Measurements from ENCODE around the gene TBC1D2. TPM values are rescaled to one million over a fixed set of nuclear protein-coding genes. Genes with fewer than 3 reads are reported as not detected.

The TBC1D2 gene
- total and polyA plus RNA-seq, 2 of the 4 experiments (the other 2 are of a cell fraction), result 36.9 to 62.7 TPM

DNA sequence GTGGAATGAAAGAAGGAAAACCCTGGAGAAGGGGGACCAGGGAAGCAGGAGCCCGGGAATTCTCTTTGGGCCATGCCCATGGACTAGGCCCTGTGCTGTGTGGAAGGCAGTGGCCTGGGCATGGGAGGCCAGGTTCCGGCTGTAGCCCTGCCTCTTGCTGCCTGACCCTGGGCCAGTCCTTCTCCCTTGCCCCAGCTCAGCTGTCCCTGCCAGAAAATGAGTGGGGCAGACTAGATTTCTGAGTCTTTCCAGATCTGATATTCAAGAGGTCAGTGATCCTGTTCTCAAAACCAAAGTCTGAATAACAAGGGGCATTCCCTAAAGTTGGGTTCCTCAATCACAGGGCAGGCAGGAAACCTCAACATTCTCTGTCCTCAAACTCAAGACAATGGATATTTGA, 38.2 kb downstream of the TBC1D2 start:
- ATAC-seq (ENCODE audit: low read depth) (no peak), DNase-seq (no peak)
- Histone ChIP-seq H2BK20ac (ENCODE audit: low read depth, low read length) (no peak overlapping the region), H2BK5ac (ENCODE audit: low read depth, low read length, poor library complexity, severe bottlenecking) (peak overlapping the region; percentile 53), H3K9me3 (ENCODE audit: control insufficient read depth, insufficient read depth, low read length) (no peaks in the 10 kb centered on the region), H3K9me1 (ENCODE audit: insufficient read depth, low read length) (peaks cover 17% of the 10 kb centered on the region), H2BK15ac (ENCODE audit: low read depth, low read length) (peak overlapping the region; percentile 58; the same call in 1 of the 3 replicates), H3K79me1 (ENCODE audit: low read depth in 1 of 2, low read length in 2 of 2) (peaks cover 15 to 63% of the 10 kb centered on the region in 2 experiments), H4K20me1 (ENCODE audit: insufficient read depth, low read length) (no peaks in the 10 kb centered on the region), H3K56ac (ENCODE audit: extremely low read depth, insufficient read depth, low read length) (no peak overlapping the region), H2AFZ (replicated peaks; ENCODE audit: low read length, poor library complexity) (no peak overlapping the region), H3K4me1 (ENCODE audit: control insufficient read depth, insufficient read depth, low read length) (peaks cover 12% of the 10 kb centered on the region), H4K8ac (ENCODE audit: low read depth in 2 of 2, low read length in 2 of 2) (peak overlapping the region in 1 of 2 experiments; percentile 59; a peak in 1 of 4 replicates), H3K27ac (ENCODE audit: insufficient read depth, low read length) (no peak overlapping the region), H3K4ac (ENCODE audit: low read depth, low read length) (peak overlapping the region; percentile 72), H4K91ac (ENCODE audit: insufficient read depth, low read depth, low read length) (peak overlapping the region; percentile 63; the same call in 1 of the 2 replicates), H3K14ac (replicated peaks; ENCODE audit: low read depth, low read length) (0 out of 2 replicates have a peak overlapping the region, but pooled peaks have one; percentile 17), H2AK9ac (replicated peaks; ENCODE audit: low read depth, low read length, poor library complexity) (peak overlapping the region; percentile 71), H3K27me3 (ENCODE audit: control insufficient read depth, insufficient read depth, low read length) (no peaks in the 10 kb centered on the region), H3K9ac (ENCODE audit: low read depth, low read length) (no peak overlapping the region), H3K18ac (ENCODE audit: low read depth, low read length) (no peak overlapping the region), H3K23ac (ENCODE audit: low read depth, low read length) (peak overlapping the region; percentile 34; the same call in 1 of the 2 replicates), H4K5ac (ENCODE audit: low read depth, low read length) (peak overlapping the region; percentile 29; the same call in 1 of the 2 replicates), H2BK120ac (ENCODE audit: low read depth, low read length) (peak overlapping the region; percentile 16; the same call in 1 of the 2 replicates), H3K36me3 (ENCODE audit: control insufficient read depth, insufficient read depth, low read length) (peaks cover 16% of the 10 kb centered on the region), H3K4me2 (ENCODE audit: low read depth, low read length) (no peak overlapping the region), H3K4me3 (ENCODE audit: insufficient read depth, low read depth, low read length) (no peak overlapping the region), H2AK5ac (ENCODE audit: low read depth, low read length) (peak overlapping the region; percentile 77; the same call in 1 of the 2 replicates)
- dilution Hi-C loops (cut with HindIII; ENCODE audit: low sequenced_read_pairs, unreplicated experiment) (no loop called here), in situ Hi-C loops (cut with MboI; ENCODE audit: low sequenced_read_pairs) (no loop called here), intact Hi-C loops (cut with micrococcal nuclease) (no loop called here)
- no peak for TF ChIP-seq RFX5 (IDR thresholded peaks at IDR 0.05; ENCODE audit: low read depth, low read length)
- no peak for TF ChIP-seq FOS (IDR thresholded peaks at IDR 0.05; ENCODE audit: low read depth, low read length)
- no peak for TF ChIP-seq MXI1 (IDR thresholded peaks at IDR 0.05; ENCODE audit: borderline replicate concordance, low read depth, low read length)
- TF ChIP-seq MAZ (IDR thresholded peaks at IDR 0.05; ENCODE audit: borderline replicate concordance, low read depth, low read length), result no peak
- TF ChIP-seq CHD1 (IDR thresholded peaks at IDR 0.05; ENCODE audit: low read depth, low read length), result no peak
- no peak for TF ChIP-seq POLR2A (IDR thresholded peaks at IDR 0.05; ENCODE audit: low read depth, low read length)
- TF ChIP-seq RAD21 (IDR thresholded peaks at IDR 0.05; ENCODE audit: low read length), result no peak
- no peak for TF ChIP-seq CEBPB (IDR thresholded peaks at IDR 0.05; ENCODE audit: low read depth, low read length)
- TF ChIP-seq, protein P1, sequence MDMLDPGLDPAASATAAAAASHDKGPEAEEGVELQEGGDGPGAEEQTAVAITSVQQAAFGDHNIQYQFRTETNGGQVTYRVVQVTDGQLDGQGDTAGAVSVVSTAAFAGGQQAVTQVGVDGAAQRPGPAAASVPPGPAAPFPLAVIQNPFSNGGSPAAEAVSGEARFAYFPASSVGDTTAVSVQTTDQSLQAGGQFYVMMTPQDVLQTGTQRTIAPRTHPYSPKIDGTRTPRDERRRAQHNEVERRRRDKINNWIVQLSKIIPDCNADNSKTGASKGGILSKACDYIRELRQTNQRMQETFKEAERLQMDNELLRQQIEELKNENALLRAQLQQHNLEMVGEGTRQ (IDR thresholded peaks at IDR 0.05; ENCODE audit: low read depth, low read length), result no peak
- no peak for TF ChIP-seq MAFK (IDR thresholded peaks at IDR 0.05; ENCODE audit: low read depth, low read length)
- TF ChIP-seq, protein P2, sequence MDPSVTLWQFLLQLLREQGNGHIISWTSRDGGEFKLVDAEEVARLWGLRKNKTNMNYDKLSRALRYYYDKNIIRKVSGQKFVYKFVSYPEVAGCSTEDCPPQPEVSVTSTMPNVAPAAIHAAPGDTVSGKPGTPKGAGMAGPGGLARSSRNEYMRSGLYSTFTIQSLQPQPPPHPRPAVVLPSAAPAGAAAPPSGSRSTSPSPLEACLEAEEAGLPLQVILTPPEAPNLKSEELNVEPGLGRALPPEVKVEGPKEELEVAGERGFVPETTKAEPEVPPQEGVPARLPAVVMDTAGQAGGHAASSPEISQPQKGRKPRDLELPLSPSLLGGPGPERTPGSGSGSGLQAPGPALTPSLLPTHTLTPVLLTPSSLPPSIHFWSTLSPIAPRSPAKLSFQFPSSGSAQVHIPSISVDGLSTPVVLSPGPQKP (IDR thresholded peaks at IDR 0.05; ENCODE audit: borderline replicate concordance, low read depth, low read length), result no peak
- TF ChIP-seq NFE2L2 (IDR thresholded peaks at IDR 0.05; ENCODE audit: low read depth, low read length), result no peak
- TF ChIP-seq BHLHE40 (IDR thresholded peaks at IDR 0.05; ENCODE audit: low read depth, low read length), result no peak
- no peak for TF ChIP-seq SMC3 (IDR thresholded peaks at IDR 0.05; ENCODE audit: low read depth, low read length)
- no CpG with 5 or more reads among the region's 2 CpGs for WGBS, 2 experiments (ENCODE audit: extremely low coverage in 2 of 2, insufficient read length in 1 of 2)
- BruUV-seq (replicated peaks), result no TSS peak
- POLR2A ChIA-PET (ENCODE audit: unreplicated experiment), result no interaction called here
- CTCF ChIA-PET, result interaction anchor here (0.6 kb wide), 1 partner anchor 523 kb away, joined by 4 read pairs; no protein-coding TSS in a partner anchor

Measured in IMR-90 (cell line).